Measurements from ENCODE around the gene SLC5A10.
A peak's percentile ranks its signal among the peaks of the same experiment; 100 is the strongest.
"Not testable (repeated sequence)": the region's sequence is repeated elsewhere in the genome, so short reads cannot be mapped to it uniquely, and the experiment has no call there.

The SLC5A10 gene

DNA sequence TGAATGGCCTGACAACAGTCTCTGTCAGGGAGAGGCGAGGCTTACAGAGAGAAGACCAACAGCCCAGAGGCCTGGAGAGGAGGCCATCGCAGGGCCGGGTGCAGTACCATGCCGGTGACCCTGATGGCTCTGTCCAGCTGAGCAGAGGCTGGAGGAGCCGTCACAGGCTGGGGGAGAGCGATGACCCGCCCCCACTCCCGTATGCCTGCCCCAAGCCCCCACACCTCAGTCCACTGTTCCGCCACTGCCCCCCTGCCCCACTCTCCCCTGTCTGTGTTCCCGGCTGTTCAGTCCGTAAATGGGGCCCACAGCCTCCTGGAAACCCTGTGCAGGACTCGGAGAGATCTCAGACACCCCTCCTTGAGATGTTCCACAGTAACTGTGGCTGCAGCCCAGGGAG lies 65.4 kb downstream of the SLC5A10 start:
- DNase-seq (ENCODE audit: low spot score): no peak
- no peak for FAIRE-seq

DNA sequence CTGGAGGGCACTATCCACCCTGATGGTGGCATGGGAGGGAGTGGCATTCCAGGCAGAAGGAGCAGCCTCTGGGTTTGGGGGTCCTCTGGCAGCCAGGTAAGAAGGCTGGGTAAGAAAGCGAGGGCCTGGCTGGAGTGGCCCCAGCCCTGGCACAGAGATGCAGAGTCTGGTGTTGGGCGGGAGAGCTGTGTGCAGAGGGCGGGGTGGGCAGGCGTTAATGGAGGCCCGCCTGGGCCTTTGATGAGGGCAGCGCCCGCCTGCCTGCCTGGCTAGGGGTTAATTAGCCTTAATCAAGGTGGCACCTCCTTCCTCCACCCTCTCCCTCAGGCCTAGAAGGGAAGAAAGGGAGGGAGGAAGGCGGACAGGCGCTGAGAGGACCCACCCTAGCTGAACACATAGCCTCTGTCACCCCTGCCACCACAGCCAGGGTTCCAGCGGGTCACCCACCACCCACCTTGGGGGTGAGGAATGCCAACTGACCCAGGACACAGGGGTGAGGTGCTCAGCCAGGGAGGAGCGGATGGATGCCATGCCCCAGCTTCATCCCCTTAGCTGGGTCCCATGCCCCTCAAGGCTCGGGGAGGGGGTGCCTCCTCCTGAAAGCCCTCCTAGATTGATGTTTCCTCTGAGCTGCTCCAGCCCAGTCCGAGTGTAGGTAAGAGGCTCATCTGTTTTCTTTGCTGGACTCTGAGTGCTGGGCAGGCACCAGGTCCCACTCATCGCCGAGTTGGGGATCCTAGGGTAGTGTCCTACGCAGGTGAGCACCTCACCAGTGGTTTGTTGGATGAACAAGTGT lies 66.0 kb downstream of the SLC5A10 start:
- no peak for DNase-seq (ENCODE audit: low spot score)
- no peak for FAIRE-seq

DNA sequence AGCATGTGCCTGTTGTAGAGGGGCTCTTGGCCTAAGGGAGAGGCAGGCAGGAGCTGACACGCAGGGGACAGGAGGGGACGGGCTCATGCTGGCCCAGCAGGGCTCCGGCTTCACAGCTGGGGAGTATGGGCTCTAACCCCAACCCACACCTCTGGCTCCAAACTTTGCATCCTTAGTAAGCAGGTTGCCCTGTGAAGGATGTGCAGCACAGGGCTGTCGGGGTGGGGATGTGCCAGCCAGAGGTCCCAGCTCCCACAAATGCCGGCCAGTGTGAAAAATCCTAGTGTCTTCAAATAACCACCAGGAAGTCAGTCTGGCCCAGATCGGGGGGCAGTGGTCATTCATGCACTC lies 66.6 kb downstream of the SLC5A10 start:
- DNase-seq (ENCODE audit: low spot score) (no peak), FAIRE-seq (no peak)

DNA sequence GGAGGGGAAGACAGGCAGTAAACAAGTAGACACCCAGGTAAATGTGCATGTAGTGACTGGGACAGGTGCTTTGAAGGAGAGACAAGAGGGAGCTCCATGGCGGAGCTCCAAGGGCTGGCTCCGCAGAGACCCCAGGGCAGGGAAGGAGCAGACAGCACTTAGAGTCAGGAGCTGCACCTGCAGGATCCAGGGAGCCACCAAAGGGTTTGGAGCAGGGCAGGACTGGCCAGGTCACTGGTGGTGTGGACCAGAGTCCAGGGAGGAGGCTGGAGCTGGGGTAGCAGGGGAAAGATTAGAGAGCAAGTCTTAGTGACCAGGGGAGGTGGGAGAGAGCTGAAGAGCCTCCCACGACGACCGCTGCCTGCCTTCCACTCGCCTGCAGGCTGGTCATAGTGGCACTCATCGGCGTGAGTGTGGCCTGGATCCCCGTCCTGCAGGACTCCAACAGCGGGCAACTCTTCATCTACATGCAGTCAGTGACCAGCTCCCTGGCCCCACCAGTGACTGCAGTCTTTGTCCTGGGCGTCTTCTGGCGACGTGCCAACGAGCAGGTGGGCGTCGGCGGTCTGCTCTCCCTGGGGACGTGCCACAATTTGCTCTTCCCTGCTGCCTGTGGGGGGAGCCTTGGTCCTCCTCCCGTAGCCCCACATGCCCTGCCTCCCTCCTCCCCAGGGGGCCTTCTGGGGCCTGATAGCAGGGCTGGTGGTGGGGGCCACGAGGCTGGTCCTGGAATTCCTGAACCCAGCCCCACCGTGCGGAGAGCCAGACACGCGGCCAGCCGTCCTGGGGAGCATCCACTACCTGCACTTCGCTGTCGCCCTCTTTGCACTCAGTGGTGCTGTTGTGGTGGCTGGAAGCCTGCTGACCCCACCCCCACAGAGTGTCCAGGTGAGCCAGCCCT lies 67.3 kb downstream of the SLC5A10 start:
- FAIRE-seq (no peak), DNase-seq (ENCODE audit: low spot score) (no peak)

DNA sequence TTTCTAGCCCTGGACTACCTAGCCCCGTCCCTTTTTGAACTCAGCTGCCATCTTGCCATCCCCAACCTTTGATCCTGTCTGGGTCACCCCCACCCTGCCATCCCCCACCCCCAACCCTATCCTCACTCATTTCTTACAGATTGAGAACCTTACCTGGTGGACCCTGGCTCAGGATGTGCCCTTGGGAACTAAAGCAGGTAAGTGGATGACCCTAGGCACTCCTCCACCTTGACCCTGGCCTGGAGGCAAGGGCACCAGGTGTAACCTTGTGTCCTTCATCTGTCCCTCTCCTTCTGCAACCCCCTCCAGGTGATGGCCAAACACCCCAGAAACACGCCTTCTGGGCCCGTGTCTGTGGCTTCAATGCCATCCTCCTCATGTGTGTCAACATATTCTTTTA lies 68.1 kb downstream of the SLC5A10 start:
- no peak for FAIRE-seq
- no peak for DNase-seq (ENCODE audit: low spot score)

DNA sequence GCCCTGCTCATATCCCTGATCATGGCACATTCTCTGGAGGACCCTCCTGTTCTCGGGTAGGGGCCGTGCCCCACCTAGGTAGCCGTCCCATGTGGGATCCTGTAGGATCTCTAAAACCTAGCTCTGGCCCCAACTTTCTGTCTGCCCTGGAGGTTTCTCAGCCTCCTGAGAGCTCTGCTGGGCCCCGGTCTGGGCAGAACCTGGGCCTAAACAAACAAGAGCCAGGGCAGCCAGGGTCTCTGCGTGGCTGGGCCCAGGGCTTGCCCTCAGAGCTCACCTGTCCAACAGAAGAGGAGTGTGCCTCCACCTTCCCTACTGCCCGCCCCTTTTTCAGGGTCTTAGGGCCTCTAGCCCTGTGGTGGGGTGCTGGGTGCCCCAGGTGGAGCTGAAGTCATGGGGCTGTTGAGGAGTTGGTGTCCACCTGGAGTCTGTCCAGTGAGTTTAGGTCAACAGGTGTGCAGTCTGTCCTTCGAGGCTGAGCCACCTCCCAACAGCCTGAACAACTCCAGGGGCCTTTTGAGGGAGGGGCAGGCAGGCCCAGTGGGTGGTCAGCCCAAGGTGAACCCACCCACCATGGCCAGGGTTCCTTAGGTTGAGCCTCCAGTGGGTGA lies 69.2 kb downstream of the SLC5A10 start:
- not testable (repeated sequence) for FAIRE-seq; DNase-seq (ENCODE audit: low spot score)

DNA sequence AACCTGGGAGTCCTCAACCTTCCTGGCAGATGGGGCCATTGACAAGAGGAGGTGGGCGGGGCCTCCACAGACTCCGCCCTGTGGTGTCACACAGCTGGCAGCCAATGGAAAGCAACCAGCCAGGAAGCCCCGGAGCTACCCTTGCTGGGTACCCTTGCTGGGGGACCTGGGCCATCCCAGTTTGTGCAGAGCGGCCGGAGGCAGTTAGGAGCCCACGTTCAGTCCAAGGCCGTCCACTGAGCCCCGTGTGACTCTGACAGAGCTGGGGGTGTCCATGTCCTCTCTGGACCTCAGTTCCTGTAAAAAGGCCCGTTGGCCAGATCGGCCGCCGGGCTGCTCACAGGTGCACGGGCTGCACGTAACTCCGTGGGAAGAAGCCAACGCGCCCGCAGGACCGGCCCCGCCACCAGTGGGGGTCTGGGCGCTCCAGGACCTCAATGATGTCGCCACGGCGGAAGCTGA lies 69.7 kb downstream of the SLC5A10 start:
- FAIRE-seq (no peak), DNase-seq (ENCODE audit: low spot score) (no peak)

DNA sequence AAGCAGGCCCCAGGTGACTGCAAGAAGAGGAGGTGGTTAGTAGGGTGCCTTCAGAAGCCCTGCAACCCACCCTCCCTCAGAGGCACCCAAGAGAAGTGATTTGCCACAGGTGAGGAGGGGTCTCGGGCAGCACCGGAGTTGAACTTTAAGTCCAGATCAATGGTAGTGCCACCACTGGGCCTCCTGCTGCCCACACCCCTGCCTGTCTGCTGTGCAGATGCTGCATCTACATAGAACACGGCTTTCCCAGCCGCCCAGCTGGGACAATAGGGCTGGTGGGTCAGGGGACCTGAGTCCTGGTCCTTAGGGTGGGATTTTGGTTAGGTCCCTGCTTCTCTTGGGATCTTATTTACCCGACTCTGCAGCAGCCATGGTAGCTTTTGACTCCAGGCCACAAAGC lies 70.2 kb downstream of the SLC5A10 start:
- DNase-seq (ENCODE audit: low spot score): no peak
- no peak for FAIRE-seq

DNA sequence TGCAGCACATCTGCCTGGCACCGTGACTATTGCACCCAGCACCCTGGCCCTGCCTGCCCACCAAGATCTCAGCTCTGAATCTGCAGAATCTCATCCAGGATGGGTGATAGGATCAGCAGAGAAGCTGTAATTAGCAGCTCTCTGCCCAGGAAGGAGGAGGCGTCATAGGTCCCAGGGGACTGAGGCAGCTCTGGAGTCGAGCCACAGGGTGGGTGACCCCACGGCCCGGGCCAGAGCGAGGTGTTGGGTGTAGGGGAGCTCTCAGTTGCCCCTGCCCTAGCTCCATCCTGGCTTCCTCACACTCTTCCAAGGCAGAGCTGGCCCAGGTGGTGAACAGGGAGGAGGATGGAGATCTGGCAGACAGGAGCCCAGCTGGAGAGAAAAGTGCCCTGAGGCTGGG lies 70.8 kb downstream of the SLC5A10 start:
- FAIRE-seq: no peak
- no peak for DNase-seq (ENCODE audit: low spot score)

DNA sequence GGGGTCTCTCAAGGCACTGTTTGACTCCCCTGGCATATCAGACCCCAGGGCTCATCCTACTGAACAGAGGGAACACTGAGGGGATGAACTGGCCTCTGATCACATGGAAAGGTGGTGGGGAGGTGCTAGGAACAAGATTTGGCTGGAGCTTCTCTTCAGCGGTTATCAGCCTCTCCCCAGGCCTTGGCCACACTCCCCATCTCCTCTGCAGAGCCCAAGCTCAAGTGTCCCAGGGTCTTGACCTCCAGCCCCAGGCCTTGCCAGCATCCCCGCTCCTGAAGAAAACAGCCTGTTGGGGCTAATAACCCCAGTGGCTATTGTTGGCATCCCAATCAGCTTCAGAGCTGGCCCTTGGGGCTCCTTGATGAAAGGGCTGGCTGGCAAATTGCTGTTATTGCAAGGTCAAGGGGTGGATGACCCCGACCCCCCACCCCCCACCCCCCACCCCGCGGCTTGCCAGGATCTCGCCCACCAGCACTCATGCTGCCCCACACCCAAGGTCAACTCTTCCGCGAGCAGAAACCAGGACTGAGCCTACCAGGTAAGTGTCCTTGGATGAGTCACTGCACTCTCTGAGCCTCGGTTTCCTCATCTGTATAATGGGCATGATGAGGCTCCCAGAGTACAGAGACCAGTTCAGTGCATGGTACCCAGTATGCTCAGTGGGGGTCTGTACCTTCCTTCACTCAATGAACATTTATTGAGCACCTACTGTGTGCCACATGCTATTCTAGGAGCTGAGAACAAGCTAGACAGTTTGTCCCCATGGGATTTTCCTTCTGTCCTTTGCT lies 71.4 kb downstream of the SLC5A10 start:
- no peak for FAIRE-seq
- no peak for DNase-seq (ENCODE audit: low spot score)

DNA sequence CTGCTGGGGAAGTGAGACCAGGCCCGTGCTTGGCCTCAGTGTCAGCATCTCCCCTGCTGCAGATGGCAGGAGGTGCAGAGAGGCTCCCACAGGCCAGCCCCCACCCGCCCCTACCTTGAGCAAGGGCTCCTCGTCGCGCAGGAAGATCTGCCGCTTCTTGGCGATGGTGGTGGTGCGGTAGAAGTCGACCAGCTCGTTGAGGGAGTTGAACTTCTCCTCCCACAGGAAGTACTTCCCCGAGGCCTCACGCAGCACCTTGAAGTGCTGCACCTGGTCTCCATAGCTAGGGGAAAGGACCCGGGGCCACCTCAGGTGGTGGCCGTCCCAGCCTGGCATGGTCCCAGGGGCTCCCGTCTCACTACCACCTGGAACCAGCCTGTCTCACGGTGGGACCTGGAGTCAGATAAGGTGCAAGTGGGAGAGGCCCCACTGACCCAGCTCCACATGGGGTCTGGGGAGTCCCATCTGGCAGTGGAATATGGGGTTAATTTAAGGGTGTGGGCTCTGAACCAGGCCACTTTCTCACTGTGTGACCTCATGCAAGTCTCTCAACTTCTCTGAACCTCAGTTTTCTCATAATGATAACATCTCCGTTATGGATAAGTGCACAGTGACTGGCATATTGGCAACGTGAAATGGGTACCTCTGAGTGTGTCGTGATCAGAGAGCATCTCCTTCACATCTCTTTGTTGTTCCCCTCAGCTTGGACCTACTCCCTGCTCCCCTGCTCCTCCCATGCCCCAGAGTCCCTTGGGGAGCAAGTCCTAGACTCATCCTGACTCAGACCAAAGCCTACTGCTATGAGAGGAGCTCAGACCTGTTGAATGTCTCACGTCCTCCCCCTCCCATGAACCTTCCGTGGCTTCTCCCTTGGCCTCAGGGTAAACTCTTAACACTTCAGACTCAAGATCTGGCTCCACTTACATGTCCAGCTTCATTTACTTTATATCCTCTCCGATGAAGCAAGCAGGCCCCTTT lies 72.4 kb downstream of the SLC5A10 start:
- no peak for FAIRE-seq

DNA sequence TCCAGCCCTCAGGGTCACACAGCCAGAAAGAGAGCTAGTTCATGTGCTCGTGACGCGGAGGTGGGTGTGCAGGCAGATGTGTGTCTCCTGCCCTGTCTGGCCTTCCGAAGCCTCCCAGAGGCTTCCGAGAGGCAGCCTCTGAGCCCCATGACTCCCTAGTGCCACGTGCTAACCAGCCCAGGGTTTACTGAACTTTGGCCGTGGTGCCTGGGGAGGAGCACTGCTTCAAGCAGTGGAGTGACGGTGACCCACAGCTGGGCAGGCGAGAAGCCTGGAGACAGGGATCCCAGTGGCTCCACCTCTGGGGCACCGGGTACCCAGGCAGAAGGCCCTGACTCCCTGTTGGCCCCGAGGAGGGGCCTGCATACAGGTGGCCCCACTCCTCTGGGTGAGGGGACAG lies 76.7 kb downstream of the SLC5A10 start:
- DNase-seq (ENCODE audit: low spot score); FAIRE-seq: not testable (repeated sequence)

More for the DNA sequence above, 72.4 kb downstream of the SLC5A10 start:
- DNase-seq (ENCODE audit: low spot score): no peak

DNA sequence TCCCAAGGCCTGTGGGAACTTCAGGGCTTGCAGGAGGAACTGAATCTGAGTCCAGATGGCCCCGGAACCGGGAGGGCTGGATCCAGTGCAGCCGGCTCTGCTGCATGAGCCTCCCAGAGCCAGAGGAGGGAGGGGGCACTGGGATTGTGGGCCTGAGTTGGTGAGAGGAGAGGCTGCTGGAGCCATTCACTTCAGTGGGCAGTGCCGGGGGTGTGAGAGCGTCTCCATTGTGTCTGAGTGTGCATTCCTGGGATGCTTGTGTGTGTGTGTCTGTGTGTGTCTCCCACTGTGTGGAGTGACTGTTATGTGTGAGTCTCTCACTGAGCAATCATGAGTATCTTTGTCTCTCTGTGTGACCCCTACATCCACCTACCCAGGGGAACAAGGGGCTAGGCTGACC lies 77.8 kb downstream of the SLC5A10 start:
- DNase-seq (ENCODE audit: low spot score); FAIRE-seq: not testable (repeated sequence)

DNA sequence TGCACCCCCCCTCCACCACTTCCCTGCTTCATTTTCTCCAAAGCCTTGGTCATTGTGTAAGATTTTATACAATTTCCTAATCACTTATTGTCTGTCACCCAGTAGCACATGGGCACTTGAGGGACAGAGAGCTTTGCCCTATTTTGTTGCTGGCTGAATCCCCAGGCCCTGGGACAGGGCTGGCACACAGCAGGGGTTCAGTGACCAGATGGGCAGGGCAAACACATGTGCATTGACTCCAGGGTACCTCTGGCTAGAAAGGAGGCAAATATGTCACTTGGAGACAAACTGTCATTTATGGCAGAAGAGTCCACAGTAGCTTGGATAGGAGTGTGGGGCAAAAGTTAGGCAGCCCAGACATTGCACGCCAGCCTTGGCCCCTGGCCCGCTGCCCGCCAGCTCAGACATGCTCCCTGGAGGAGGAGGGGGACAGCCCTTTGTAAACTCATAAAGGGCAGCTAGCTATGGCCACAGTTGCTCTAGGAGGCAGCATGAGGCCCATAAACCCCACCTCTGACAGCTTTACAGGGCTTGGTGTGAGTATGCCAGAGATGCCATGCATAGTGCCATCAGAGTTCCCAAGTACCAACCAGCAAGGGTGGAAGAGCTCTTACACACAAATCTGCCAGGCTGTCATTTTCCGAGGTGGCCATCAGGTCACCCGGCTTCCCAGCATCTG lies 78.9 kb downstream of the SLC5A10 start:
- not testable (repeated sequence) for DNase-seq (ENCODE audit: low spot score)
- peak; percentile 37 for FAIRE-seq

DNA sequence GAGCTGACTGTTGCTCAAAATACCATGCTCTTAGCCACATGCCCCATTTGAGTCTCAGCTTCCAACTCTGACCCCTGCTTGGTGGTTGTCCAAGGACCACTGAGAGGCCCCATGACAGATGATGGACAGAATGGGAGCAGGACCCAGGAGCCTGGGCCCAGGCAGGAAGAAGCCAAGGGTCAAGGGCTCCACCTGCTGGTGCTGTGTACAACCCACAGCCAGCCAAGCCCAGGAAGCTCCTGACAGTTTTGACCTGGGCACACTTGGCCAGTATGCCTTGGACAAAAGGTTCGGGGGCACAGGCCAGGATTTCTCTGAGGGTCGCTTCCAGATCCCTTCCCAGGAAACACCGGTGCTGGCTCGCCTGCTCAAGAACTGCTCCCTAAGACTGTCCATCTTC lies 79.8 kb downstream of the SLC5A10 start:
- DNase-seq (ENCODE audit: low spot score): not testable (repeated sequence)
- peak; percentile 13 for FAIRE-seq

DNA sequence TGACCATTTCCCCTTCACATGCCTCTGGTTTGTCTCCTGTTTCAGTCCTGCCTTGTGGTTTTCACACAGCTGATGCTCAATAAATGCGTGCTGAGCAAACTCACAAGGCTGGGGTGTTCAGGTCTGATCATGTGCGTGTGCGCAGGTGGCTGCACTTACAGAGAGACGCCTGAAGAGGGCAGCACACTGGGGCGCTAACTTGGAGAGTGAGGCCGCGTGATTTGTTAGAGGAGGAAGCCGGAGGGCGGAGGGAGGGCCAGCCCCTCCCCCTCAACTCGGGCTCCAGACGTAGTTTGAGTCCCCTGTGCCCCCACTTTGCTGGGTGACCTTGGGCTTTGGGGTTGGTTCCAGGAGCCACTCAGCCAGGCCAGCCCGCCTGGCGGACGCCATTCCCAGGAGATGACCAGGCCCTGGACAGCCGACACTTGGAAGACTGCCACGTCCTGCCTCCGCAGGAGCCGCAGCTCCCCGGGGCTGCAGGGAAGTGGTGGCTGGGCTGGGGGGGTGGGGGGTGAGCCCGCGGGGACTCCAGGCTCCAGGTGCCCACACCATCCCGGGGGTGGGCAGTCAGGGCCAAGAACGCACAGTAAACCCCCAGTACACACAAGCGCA lies 80.5 kb downstream of the SLC5A10 start:
- DNase-seq (ENCODE audit: low spot score): not testable (repeated sequence)

DNA sequence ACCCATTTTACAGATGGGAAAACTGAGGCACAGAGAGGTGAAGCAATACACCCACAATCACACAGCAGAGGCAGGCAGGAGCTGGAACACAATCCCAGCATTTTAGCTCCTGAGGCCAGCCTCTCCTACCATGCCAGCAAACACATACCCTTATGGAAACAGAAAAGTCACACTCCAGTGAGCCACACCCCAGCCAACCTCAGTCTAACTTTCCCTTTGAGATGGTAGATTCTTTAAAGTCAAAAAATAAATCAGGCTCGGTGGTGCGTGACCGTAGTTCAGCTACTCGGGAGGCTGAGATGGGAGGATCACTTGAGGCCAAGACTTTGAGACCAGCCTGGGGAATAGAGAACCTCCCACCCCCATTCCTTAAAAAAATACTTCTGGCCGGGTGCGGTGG lies 84.2 kb downstream of the SLC5A10 start:
- FAIRE-seq; DNase-seq (ENCODE audit: low spot score): not testable (repeated sequence)

More for the DNA sequence above, 80.5 kb downstream of the SLC5A10 start:
- FAIRE-seq: peak; percentile 55

DNA sequence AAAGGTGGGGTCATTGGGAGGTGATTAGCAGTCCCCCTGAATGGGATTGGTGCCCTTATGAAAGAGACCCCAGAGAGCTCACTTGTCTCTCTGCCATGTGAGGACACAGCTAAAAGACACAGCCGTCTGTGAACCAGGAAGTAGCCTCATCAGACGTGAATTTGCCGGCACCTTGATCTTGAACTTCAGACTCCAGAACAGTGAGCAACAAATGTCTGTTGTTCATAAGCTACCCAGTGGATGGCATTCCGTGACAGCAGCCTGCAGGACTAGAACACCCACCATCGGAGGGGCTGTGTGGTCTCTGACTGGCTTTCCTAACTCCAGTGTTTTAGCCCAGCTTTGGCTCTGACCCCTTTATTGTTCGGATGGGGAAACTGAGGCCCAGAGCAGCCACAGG lies 85.6 kb downstream of the SLC5A10 start:
- not testable (repeated sequence) for DNase-seq (ENCODE audit: low spot score)
- peak; percentile 86 for FAIRE-seq

DNA sequence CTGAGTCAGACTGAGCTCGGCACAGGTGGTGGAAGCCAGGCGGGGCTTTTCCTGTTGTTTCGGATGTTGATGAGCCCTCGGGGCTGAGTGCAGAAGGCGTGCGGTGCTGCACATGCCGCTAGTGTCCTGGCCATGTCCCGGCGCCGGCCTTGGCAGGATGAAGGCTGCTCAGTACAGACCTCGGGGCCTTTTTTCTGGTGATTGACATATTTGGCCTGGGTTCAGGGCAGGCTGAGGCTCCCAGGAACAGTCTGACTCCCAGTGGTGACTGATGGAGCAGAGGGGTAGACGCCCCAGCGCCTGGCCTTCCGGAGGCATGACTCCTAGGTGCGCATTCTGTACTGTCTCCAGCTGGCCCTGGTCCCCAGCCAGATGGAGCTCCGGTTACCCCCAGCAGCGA lies 86.0 kb downstream of the SLC5A10 start:
- FAIRE-seq; DNase-seq (ENCODE audit: low spot score): not testable (repeated sequence)
